IMR-90 (cell line): ENCODE data around the gene SHROOM4. TPM values are rescaled to one million over a fixed set of nuclear protein-coding genes. Genes with fewer than 3 reads are reported as not detected.

Source experiments
- ATAC-seq: fragments of 200-7000 bp; cut with Tn5 transposase; 2 replicates; pipeline ENCODE4 v1.9.1; 2020; ENCODE audit warnings: low read depth, mild to moderate bottlenecking, moderate library complexity
- BruUV-seq: library from RNA; stranded (reverse); fragments of 400-500 nt; replicated peaks from 2 replicates; lab custom pipeline; 2021; lab: Mats Ljungman, UMichigan
- CTCF ChIA-PET: fragments of 300-600 bp; formaldehyde crosslinking; extraction: SDS; loops from one replicate; lab custom pipeline; 2021; ENCODE audit warnings: antibody characterized with exemption; lab: Yijun Ruan, JAX
- POLR2A ChIA-PET: fragments of 300-600 bp; sonication (Branson Sonifier 250); formaldehyde crosslinking; loops from one replicate; lab custom pipeline; 2022; ENCODE audit warnings: antibody characterized with exemption; ENCODE audit not compliant: unreplicated experiment; lab: Charles Lee
- DNase-seq: peaks from one replicate; pipeline ENCODE4 v3.0.0; 2013
- H2AFZ ChIP-seq: replicated peaks from 2 replicates; pipeline ENCODE3; 2013; ENCODE audit warnings: low read length, mild to moderate bottlenecking; ENCODE audit not compliant: poor library complexity
- H2AK5ac ChIP-seq: 2 replicates; pipeline ENCODE4 v1.6.1; 2013; ENCODE audit warnings: low read depth, low read length, inconsistent platforms
- H2AK9ac ChIP-seq: replicated peaks from 2 replicates; pipeline ENCODE3; 2013; ENCODE audit warnings: mild to moderate bottlenecking, low read depth, low read length, moderate library complexity; ENCODE audit not compliant: poor library complexity
- H2BK120ac ChIP-seq: 2 replicates; pipeline ENCODE4 v1.6.1; 2013; ENCODE audit warnings: low read depth, low read length, inconsistent platforms
- H2BK15ac ChIP-seq: 3 replicates; pipeline ENCODE4 v1.6.1; 2013; ENCODE audit warnings: low read depth, low read length, inconsistent platforms
- H2BK20ac ChIP-seq: 2 replicates; pipeline ENCODE4 v1.6.1; 2013; ENCODE audit warnings: low read depth, mild to moderate bottlenecking, inconsistent platforms, low read length, moderate library complexity
- H2BK5ac ChIP-seq: 2 replicates; pipeline ENCODE4 v1.6.1; 2013; ENCODE audit warnings: mild to moderate bottlenecking, low read depth, low read length, inconsistent platforms; ENCODE audit not compliant: poor library complexity, severe bottlenecking
- H3K14ac ChIP-seq: replicated peaks from 2 replicates; pipeline ENCODE4 v1.6.1; 2013; ENCODE audit warnings: low read depth, low read length, inconsistent platforms
- H3K18ac ChIP-seq: 2 replicates; pipeline ENCODE4 v1.6.1; 2013; ENCODE audit warnings: low read depth, low read length, control low read depth
- H3K23ac ChIP-seq: 2 replicates; pipeline ENCODE4 v1.6.1; 2013; ENCODE audit warnings: low read depth, low read length, inconsistent platforms
- H3K27ac ChIP-seq: 2 replicates; pipeline ENCODE4 v1.5.1; 2013; ENCODE audit warnings: mild to moderate bottlenecking, control low read depth, low read length; ENCODE audit not compliant: insufficient read depth
- H3K27me3 ChIP-seq: 2 replicates; pipeline ENCODE4 v1.6.1; 2013; ENCODE audit warnings: low read length; ENCODE audit not compliant: control insufficient read depth, insufficient read depth
- H3K36me3 ChIP-seq: 2 replicates; pipeline ENCODE4 v1.6.1; 2013; ENCODE audit warnings: low read length, mixed read lengths; ENCODE audit not compliant: control insufficient read depth, insufficient read depth
- H3K4ac ChIP-seq: 2 replicates; pipeline ENCODE4 v1.6.1; 2013; ENCODE audit warnings: low read depth, low read length, inconsistent platforms
- H3K4me1 ChIP-seq: 2 replicates; pipeline ENCODE4 v1.6.1; 2013; ENCODE audit warnings: low read length, mixed read lengths; ENCODE audit not compliant: control insufficient read depth, insufficient read depth
- H3K4me2 ChIP-seq: 2 replicates; pipeline ENCODE4 v1.6.1; 2013; ENCODE audit warnings: low read depth, mild to moderate bottlenecking, control low read depth, low read length, moderate library complexity
- H3K4me3 ChIP-seq: 2 replicates; pipeline ENCODE4 v1.5.1; 2013; ENCODE audit warnings: low read depth, mild to moderate bottlenecking, control low read depth, low read length, moderate library complexity; ENCODE audit not compliant: insufficient read depth
- H3K56ac ChIP-seq: 2 replicates; pipeline ENCODE4 v1.6.1; 2013; ENCODE audit warnings: low read length, inconsistent platforms; ENCODE audit not compliant: insufficient read depth; ENCODE audit errors: extremely low read depth
- H3K79me1 ChIP-seq, 2 experiments: 2 replicates each; pipeline ENCODE4 v1.6.1; 2013; ENCODE audit warnings: low read length in 2 of 2, inconsistent platforms in 1 of 2, low read depth in 1 of 2
- H3K9ac ChIP-seq: 2 replicates; pipeline ENCODE4 v1.6.1; 2013; ENCODE audit warnings: low read depth, low read length, control low read depth
- H3K9me1 ChIP-seq: 2 replicates; pipeline ENCODE4 v1.6.1; 2013; ENCODE audit warnings: low read length, inconsistent platforms; ENCODE audit not compliant: insufficient read depth
- H3K9me3 ChIP-seq: 2 replicates; pipeline ENCODE4 v1.6.1; 2013; ENCODE audit warnings: low read length; ENCODE audit not compliant: control insufficient read depth, insufficient read depth
- H4K20me1 ChIP-seq: 2 replicates; pipeline ENCODE4 v1.6.1; 2013; ENCODE audit warnings: low read length, inconsistent platforms; ENCODE audit not compliant: insufficient read depth
- H4K5ac ChIP-seq: 2 replicates; pipeline ENCODE4 v1.6.1; 2013; ENCODE audit warnings: mild to moderate bottlenecking, low read depth, low read length, control low read depth
- H4K8ac ChIP-seq, 2 experiments: 2 replicates each; pipeline ENCODE4 v1.6.1; 2013; ENCODE audit warnings: low read depth in 2 of 2, low read length in 2 of 2, control low read depth in 1 of 2, inconsistent platforms in 1 of 2
- H4K91ac ChIP-seq: 2 replicates; pipeline ENCODE4 v1.6.1; 2013; ENCODE audit warnings: low read depth, low read length, inconsistent platforms; ENCODE audit not compliant: insufficient read depth
- CEBPB ChIP-seq: IDR thresholded peaks from 2 replicates; pipeline ENCODE4 v1.6.1; 2012; ENCODE audit warnings: low read depth, low read length, improper control_type of control experiment
- MXI1 ChIP-seq: IDR thresholded peaks from 2 replicates; pipeline ENCODE4 v1.6.1; 2012; ENCODE audit warnings: low read depth, mild to moderate bottlenecking, low read length, moderate library complexity, borderline replicate concordance
- WGBS, 2 experiments: methylation state at CpG; one replicate each; pipeline versions ENCODE4 v1.1.5 to v1.1.7; 2013; ENCODE audit warnings: missing lambda C conversion rate in 2 of 2; ENCODE audit not compliant: insufficient read length in 1 of 2; ENCODE audit errors: extremely low coverage in 2 of 2; 5-methylcytosine and 5-hydroxymethylcytosine counted together
- dilution Hi-C: fragments of 300-500 bp; cut with HindIII; formaldehyde crosslinking; loops from one replicate; pipeline ENCODE4 v1.14.3; 2018; ENCODE audit warnings: low sequenced_read_pairs; ENCODE audit not compliant: unreplicated experiment
- in situ Hi-C: fragments of 300-500 bp; cut with MboI; formaldehyde crosslinking; loops from 3 replicates; pipeline ENCODE4 v1.14.3; 2019; ENCODE audit warnings: low sequenced_read_pairs, inconsistent platforms, mixed read lengths
- intact Hi-C: fragments of 100-400 bp; cut with micrococcal nuclease; formaldehyde crosslinking; loops from 2 replicates; pipeline ENCODE4 v1.10.0; 2022
- polyA plus RNA-seq, 3 experiments: library from polyadenylated mRNA; depleted of rRNA; stranded (reverse); fragments of >200 nt; gene quantifications; 2 replicates each; pipeline ENCODE4 v1.2.3, GENCODE V29; 2012; ENCODE audit warnings: low replicate concordance in 1 of 3
- total RNA-seq: library from RNA; depleted of rRNA; stranded (reverse); fragments of >200 nt; gene quantifications from 2 replicates; pipeline ENCODE4 v1.2.3, GENCODE V29; 2012

Gene SHROOM4
- total and polyA plus RNA-seq, 2 of the 4 experiments (the other 2 are of a cell fraction) = 1.0 to 2.2 TPM

- Histone ChIP-seq H3K23ac (no peak overlapping the region), H3K14ac (no peak overlapping the region), H2BK5ac (no peak overlapping the region), H3K18ac (no peak overlapping the region), H2AK5ac (no peak overlapping the region), H2AFZ (no peak overlapping the region), H3K9ac (no peak overlapping the region), H3K56ac (no peak overlapping the region), H3K4me2 (no peak overlapping the region), H2BK120ac (no peak overlapping the region), H3K4ac (no peak overlapping the region), H2BK15ac (no peak overlapping the region), H3K36me3 (no peaks in the 10 kb centered on the region), H3K4me1 (no peaks in the 10 kb centered on the region), H3K27ac (no peak overlapping the region), H3K4me3 (no peak overlapping the region), H2BK20ac (no peak overlapping the region), H3K9me1 (no peaks in the 10 kb centered on the region), H3K27me3 (no peaks in the 10 kb centered on the region), H4K91ac (no peak overlapping the region), H2AK9ac (no peak overlapping the region), H3K9me3 (no peaks in the 10 kb centered on the region), H4K8ac (no peak overlapping the region), H4K5ac (no peak overlapping the region), H3K79me1 (no peaks in the 10 kb centered on the region), H4K20me1 (no peaks in the 10 kb centered on the region)
- 0 out of 2 replicates have a peak, but pooled peaks have one; percentile 4 for TF ChIP-seq CEBPB
- no peak for TF ChIP-seq MXI1
- BruUV-seq = no TSS peak
- no CpG with 5 or more reads among the region's 3 CpGs for WGBS, 2 experiments
- ATAC-seq (no peak), DNase-seq (no peak)
- intact Hi-C loops = no loop called here
- ChIA-PET CTCF (no interaction called here), POLR2A (no interaction called here)
- in situ Hi-C loops = no loop called here
- dilution Hi-C loops = no loop called here
Measured at GRCh38 chrX:50858548-50858947, 44.6 kb upstream of the SHROOM4 start.
